Stimulated activated CD8-positive, alpha-beta memory T cell treated with anti-CD3 and anti-CD28 coated beads, Interleukin-4, amount 100 ng/mL, for 48 hours (primary cell): ENCODE results near the gene PML.

Source experiments
- DNase-seq: peaks from one replicate; pipeline ENCODE4 v3.0.0-alpha.2; 2020

PML gene

GRCh38 chr15:73994413-73994883 is at the start of gene PML:
TSS of gene PML (plus strand) at chr15:73994716. CDS start at chr15:73994813, 97 bp downstream.
- peak; percentile 96 for DNase-seq

GRCh38 chr15:73945130-73945508 is 49.4 kb upstream of the PML start:
- no peak for DNase-seq

- DNase-seq = no peak
These were observed 48.3 kb upstream of the PML start for GRCh38 chr15:73946046-73946721.

- DNase-seq = no peak
These were observed 47.6 kb upstream of the PML start for GRCh38 chr15:73946795-73947370.

- DNase-seq = no peak
These were observed 46.9 kb upstream of the PML start for GRCh38 chr15:73947651-73948050.

GRCh38 chr15:73948396-73948795 is 46.1 kb upstream of the PML start:
- no peak for DNase-seq

- no peak for DNase-seq
These were observed 45.5 kb upstream of the PML start for GRCh38 chr15:73948982-73949381.

- DNase-seq = no peak
These were observed 45.0 kb upstream of the PML start for GRCh38 chr15:73949496-73949895.

- DNase-seq = no peak
These were observed 44.1 kb upstream of the PML start for GRCh38 chr15:73950479-73950830.

GRCh38 chr15:73950831-73951561 is 43.5 kb upstream of the PML start:
- peak; percentile 81 for DNase-seq

- no peak for DNase-seq
These were observed 42.9 kb upstream of the PML start for GRCh38 chr15:73951601-73952000.

GRCh38 chr15:73952171-73952912 is 42.2 kb upstream of the PML start:
- no peak for DNase-seq

- no peak for DNase-seq
These were observed 41.4 kb upstream of the PML start for GRCh38 chr15:73952913-73953750.

- no peak for DNase-seq
These were observed 40.0 kb upstream of the PML start for GRCh38 chr15:73954188-73955145.

GRCh38 chr15:73955326-73955725 is 39.2 kb upstream of the PML start:
- DNase-seq = no peak

GRCh38 chr15:73955861-73956742 is 38.4 kb upstream of the PML start:
- DNase-seq = no peak

GRCh38 chr15:73956743-73957135 is 37.8 kb upstream of the PML start:
- DNase-seq = no peak

GRCh38 chr15:73957276-73957675 is 37.2 kb upstream of the PML start:
- DNase-seq = no peak

- DNase-seq = no peak
These were observed 36.7 kb upstream of the PML start for GRCh38 chr15:73957785-73958184.

GRCh38 chr15:73959012-73959581 is 35.4 kb upstream of the PML start:
- no peak for DNase-seq
